GM23248 (cell line): ENCODE measurements around the gene PRUNE1. TPM values are rescaled to one million over a fixed set of nuclear protein-coding genes. Genes with fewer than 3 reads are reported as not detected.

ENCODE experiments used
- DNase-seq: peaks from one replicate; pipeline ENCODE4 v3.0.0-alpha.2; 2015
- H2AFZ ChIP-seq: fragments of 200-600 bp; sonication (generic); 2 replicates; pipeline ENCODE4 v1.6.1; 2016; ENCODE audit warnings: antibody characterized with exemption
- H3F3A ChIP-seq: fragments of 200-600 bp; sonication (generic); 2 replicates; pipeline ENCODE4 v1.6.1; 2016; ENCODE audit warnings: mild to moderate bottlenecking, antibody characterized with exemption, mixed run types; ENCODE audit not compliant: insufficient read depth
- H3K27ac ChIP-seq: fragments of 200-600 bp; sonication (generic); 2 replicates; pipeline ENCODE4 v1.5.1; 2016; ENCODE audit warnings: mild to moderate bottlenecking
- H3K27me3 ChIP-seq: fragments of 200-600 bp; sonication (generic); replicated peaks from 2 replicates; pipeline ENCODE4 v1.6.1; 2016; ENCODE audit warnings: mild to moderate bottlenecking; ENCODE audit not compliant: insufficient read depth
- H3K36me3 ChIP-seq: fragments of 200-600 bp; sonication (generic); 2 replicates; pipeline ENCODE4 v1.6.1; 2016; ENCODE audit warnings: low read depth, mild to moderate bottlenecking
- H3K4me1 ChIP-seq: fragments of 200-600 bp; sonication (generic); 2 replicates; pipeline ENCODE4 v1.6.1; 2016; ENCODE audit warnings: mild to moderate bottlenecking; ENCODE audit not compliant: insufficient read depth
- H3K4me2 ChIP-seq: fragments of 200-600 bp; sonication (generic); one replicate; pipeline ENCODE4 v1.6.1; 2016; ENCODE audit warnings: mild to moderate bottlenecking; ENCODE audit not compliant: unreplicated experiment
- H3K4me3 ChIP-seq: fragments of 200-600 bp; sonication (generic); 2 replicates; pipeline ENCODE4 v1.5.1; 2016; ENCODE audit warnings: mild to moderate bottlenecking
- H3K79me2 ChIP-seq: fragments of 200-600 bp; sonication (generic); 2 replicates; pipeline ENCODE4 v1.6.1; 2016; ENCODE audit warnings: mild to moderate bottlenecking; ENCODE audit not compliant: insufficient read depth
- H3K9ac ChIP-seq: fragments of 200-600 bp; sonication (generic); 2 replicates; pipeline ENCODE4 v1.6.1; 2016; ENCODE audit warnings: mild to moderate bottlenecking
- H3K9me2 ChIP-seq: fragments of 200-600 bp; sonication (generic); 2 replicates; pipeline ENCODE4 v1.6.1; 2016; ENCODE audit warnings: mixed run types, mild to moderate bottlenecking, moderate library complexity; ENCODE audit not compliant: insufficient read depth
- H3K9me3 ChIP-seq: fragments of 200-600 bp; sonication (generic); one replicate; pipeline ENCODE4 v1.6.1; 2017; ENCODE audit warnings: low read depth
- H4K20me1 ChIP-seq: fragments of 200-600 bp; sonication (generic); 2 replicates; pipeline ENCODE4 v1.6.0; 2016; ENCODE audit not compliant: insufficient read depth
- EZH2 ChIP-seq: fragments of 200-600 bp; sonication (generic); IDR thresholded peaks from 2 replicates; pipeline ENCODE4 v1.6.1; 2018; ENCODE audit warnings: antibody characterized with exemption, mild to moderate bottlenecking; ENCODE audit not compliant: insufficient read depth, poor library complexity, severe bottlenecking
- EZH2phosphoT487 ChIP-seq: fragments of 200-600 bp; sonication (generic); IDR thresholded peaks from 2 replicates; pipeline ENCODE4 v1.6.1; 2018; ENCODE audit warnings: antibody characterized with exemption, moderate library complexity, mild to moderate bottlenecking, low read depth; ENCODE audit not compliant: insufficient read depth
- WGBS, 2 experiments: methylation state at CpG; one replicate each; pipeline ENCODE4 v1.1.6; 2015 to 2017; ENCODE audit warnings: low lambda C conversion rate in 2 of 2, low coverage in 1 of 2; ENCODE audit errors: missing lambda C conversion rate in 2 of 2; 5-methylcytosine and 5-hydroxymethylcytosine counted together
- in situ Hi-C: fragments of 300-500 bp; cut with MboI; formaldehyde crosslinking; loops from 2 replicates; pipeline ENCODE4 v1.15.0; 2020
- polyA plus RNA-seq: library from polyadenylated mRNA; unstranded; fragments of >200 nt; fragmentation: Nextera tagmentation; extraction: Ambion mirVana; gene quantifications from 2 replicates; pipeline ENCODE4 v1.2.1, GENCODE V29; 2016
- small RNA-seq: library from RNA; depleted of rRNA; stranded (forward); fragments of <200 nt; gene quantifications from one replicate; pipeline ENCODE3, GENCODE V24; 2014; ENCODE audit warnings: low read depth, low replicate concordance
- total RNA-seq: library from RNA; depleted of rRNA; stranded (reverse); fragments of >200 nt; shearing (Covaris generic); gene quantifications from 2 replicates; pipeline ENCODE4 v1.2.3, GENCODE V29; 2014; rRNA removed

PRUNE1 gene
- total and polyA plus RNA-seq, 2 experiments from 2014 or later, result 9.0 to 10.5 TPM

GRCh38 chr1:151069103-151069486 lies 60.8 kb downstream of the PRUNE1 start:
- TF ChIP-seq EZH2 (no peak), EZH2phosphoT487 (no peak)
- in situ Hi-C loops, result no loop called here
- 96 to 97% methylated on average over 5 of the region's 5 CpGs for WGBS, 2 experiments
- no peak overlapping the region; the same call in 1 of the 2 replicates for H3K27ac ChIP-seq
- H3K4me1 ChIP-seq, result peaks cover 3% of the 10 kb centered on the region; the same call in 1 of the 2 replicates
- H3K4me3 ChIP-seq, result no peak overlapping the region
- no peaks in the 10 kb centered on the region for H3K9me2 ChIP-seq
- H3K9ac ChIP-seq, result no peak overlapping the region
- no peaks in the 10 kb centered on the region for H3K27me3 ChIP-seq
- peaks cover 15% of the 10 kb centered on the region; the same call in 1 of the 2 replicates for H3F3A ChIP-seq
- no peak for DNase-seq
- H3K79me2 ChIP-seq, result peaks cover 69% of the 10 kb centered on the region
- no peaks in the 10 kb centered on the region for H3K36me3 ChIP-seq
- no peaks in the 10 kb centered on the region for H4K20me1 ChIP-seq
- H3K4me2 ChIP-seq, result no peak overlapping the region
- H3K9me3 ChIP-seq, result no peaks in the 10 kb centered on the region
- H2AFZ ChIP-seq, result no peak overlapping the region

- Histone ChIP-seq H3K9ac (peak within 1 kb of the TSS; percentile 98), H3K9me3 (no peaks in the 10 kb centered on the region), H2AFZ (peak within 1 kb of the TSS; percentile 89), H3F3A (peaks cover 13% of the 10 kb centered on the region; the same call in 1 of the 2 replicates), H3K27me3 (no peaks in the 10 kb centered on the region), H3K4me2 (peak within 1 kb of the TSS; percentile 93), H3K4me1 (peaks cover 3% of the 10 kb centered on the region; the same call in 1 of the 2 replicates), H3K79me2 (peaks cover 54% of the 10 kb centered on the region), H3K4me3 (peak within 1 kb of the TSS; percentile 96), H3K9me2 (no peaks in the 10 kb centered on the region), H4K20me1 (no peaks in the 10 kb centered on the region), H3K36me3 (no peaks in the 10 kb centered on the region), H3K27ac (peak within 1 kb of the TSS; percentile 99)
- WGBS, 2 experiments, result 0 to 1% methylated on average over 33 to 50 of the region's 50 CpGs
- peak; percentile 98 for DNase-seq
- no peak for TF ChIP-seq EZH2phosphoT487
- TF ChIP-seq EZH2, result no peak
- in situ Hi-C loops, result no loop called here
Measured at GRCh38 chr1:151070474-151071276, 62.4 kb downstream of the PRUNE1 start, which contains the start of gene GABPB2. GABPB2 (plus strand) TSS chr1:151070761; CDS start chr1:151088190, 17,429 bp downstream.

GRCh38 chr1:151072224-151072623 lies 64.0 kb downstream of the PRUNE1 start:
- 85 to 90% methylated on average over 13 of the region's 13 CpGs for WGBS, 2 experiments
- in situ Hi-C loops, result no loop called here

More at GRCh38 chr1:151072224-151072623, 64.0 kb downstream of the PRUNE1 start:
- TF ChIP-seq EZH2phosphoT487 (no peak), EZH2 (no peak)
- no peak overlapping the region for H3K27ac ChIP-seq
- no peaks in the 10 kb centered on the region for H3K36me3 ChIP-seq
- no peaks in the 10 kb centered on the region for H3K9me3 ChIP-seq
- peaks cover 42% of the 10 kb centered on the region for H3K79me2 ChIP-seq
- H3K4me1 ChIP-seq, result peaks cover 3% of the 10 kb centered on the region; the same call in 1 of the 2 replicates
- no peak overlapping the region for H3K4me2 ChIP-seq
- H3K27me3 ChIP-seq, result no peaks in the 10 kb centered on the region
- H3K4me3 ChIP-seq, result no peak overlapping the region
- no peaks in the 10 kb centered on the region for H4K20me1 ChIP-seq
- no peaks in the 10 kb centered on the region for H3K9me2 ChIP-seq
- H3F3A ChIP-seq, result peaks cover 13% of the 10 kb centered on the region; the same call in 1 of the 2 replicates
- peak overlapping the region; percentile 89; the same call in 1 of the 2 replicates for H2AFZ ChIP-seq
- no peak for DNase-seq
- no peak overlapping the region for H3K9ac ChIP-seq

Small RNA genes lying within 50 kb of the gene (small RNA-seq; reads per million reads assigned to genes)
- gene RNU6-884P, result not detected

Other genes starting within 250 kb of the PRUNE1 start
- gene CTSS, start 242.7 kb upstream of the PRUNE1 start, total RNA-seq, result 0.38 and 2.5 TPM in 2 replicates
- gene CTSS, start 242.7 kb upstream of the PRUNE1 start, polyA plus RNA-seq, result 0.23 and 1.0 TPM in 2 replicates
- 90.9 and 101 TPM in 2 replicates for gene CTSK, start 200.2 kb upstream of the PRUNE1 start, total RNA-seq
- gene CTSK, start 200.2 kb upstream of the PRUNE1 start, polyA plus RNA-seq, result 81.4 and 92.1 TPM in 2 replicates
- gene ARNT, start 131.8 kb upstream of the PRUNE1 start, total RNA-seq, result 31.0 and 34.7 TPM in 2 replicates
- 30.9 and 32.8 TPM in 2 replicates for gene ARNT, start 131.8 kb upstream of the PRUNE1 start, polyA plus RNA-seq
- not detected in 2 replicates for gene CTXND2, start 121.3 kb upstream of the PRUNE1 start, total RNA-seq
- gene CTXND2, start 121.3 kb upstream of the PRUNE1 start, polyA plus RNA-seq, result not detected in 2 replicates
- gene SETDB1, start 82.1 kb upstream of the PRUNE1 start, total RNA-seq, result 21.4 and 30.2 TPM in 2 replicates
- gene SETDB1, start 82.1 kb upstream of the PRUNE1 start, polyA plus RNA-seq, result 9.7 and 10.2 TPM in 2 replicates
- 124 and 148 TPM in 2 replicates for gene CERS2, start 33.6 kb upstream of the PRUNE1 start, total RNA-seq
- gene CERS2, start 33.6 kb upstream of the PRUNE1 start, polyA plus RNA-seq, result 201 and 202 TPM in 2 replicates
- gene ANXA9, start 26.2 kb upstream of the PRUNE1 start, total RNA-seq, result not detected in 2 replicates
- 0.16 and 0.26 TPM in 2 replicates for gene ANXA9, start 26.2 kb upstream of the PRUNE1 start, polyA plus RNA-seq
- gene MINDY1, start 1.5 kb upstream of the PRUNE1 start, total RNA-seq, result 7.7 and 9.1 TPM in 2 replicates
- 4.6 and 6.1 TPM in 2 replicates for gene MINDY1, start 1.5 kb upstream of the PRUNE1 start, polyA plus RNA-seq
- gene BNIPL, start 28.1 kb downstream of the PRUNE1 start, total RNA-seq, result not detected in 2 replicates
- gene BNIPL, start 28.1 kb downstream of the PRUNE1 start, polyA plus RNA-seq, result 0.09 TPM in 1 of 2 replicates, not detected in the other
- gene C1orf56, start 39.3 kb downstream of the PRUNE1 start, total RNA-seq, result 1.0 and 2.8 TPM in 2 replicates
- 15.8 and 17.7 TPM in 2 replicates for gene C1orf56, start 39.3 kb downstream of the PRUNE1 start, polyA plus RNA-seq
- gene CDC42SE1, start 51.2 kb downstream of the PRUNE1 start, total RNA-seq, result 52.2 and 63.2 TPM in 2 replicates
- 17.3 and 18.2 TPM in 2 replicates for gene CDC42SE1, start 51.2 kb downstream of the PRUNE1 start, polyA plus RNA-seq
- 1.9 and 3.7 TPM in 2 replicates for gene MLLT11, start 51.9 kb downstream of the PRUNE1 start, total RNA-seq
- 7.3 and 7.7 TPM in 2 replicates for gene MLLT11, start 51.9 kb downstream of the PRUNE1 start, polyA plus RNA-seq
- gene GABPB2, start 62.3 kb downstream of the PRUNE1 start, total RNA-seq, result 14.7 and 14.9 TPM in 2 replicates
- 7.4 and 8.4 TPM in 2 replicates for gene GABPB2, start 62.3 kb downstream of the PRUNE1 start, polyA plus RNA-seq
- gene SEMA6C, start 138.2 kb downstream of the PRUNE1 start, total RNA-seq, result 1.4 and 3.8 TPM in 2 replicates
- gene SEMA6C, start 138.2 kb downstream of the PRUNE1 start, polyA plus RNA-seq, result 0.58 and 1.1 TPM in 2 replicates
- not detected in 2 replicates for gene TNFAIP8L2, start 148.2 kb downstream of the PRUNE1 start, total RNA-seq
- gene TNFAIP8L2, start 148.2 kb downstream of the PRUNE1 start, polyA plus RNA-seq, result not detected in 2 replicates
- 7.1 and 11.5 TPM in 2 replicates for gene LYSMD1, start 157.5 kb downstream of the PRUNE1 start, total RNA-seq
- gene LYSMD1, start 157.5 kb downstream of the PRUNE1 start, polyA plus RNA-seq, result 3.4 and 4.4 TPM in 2 replicates
- 27.7 and 35.2 TPM in 2 replicates for gene SCNM1, start 157.7 kb downstream of the PRUNE1 start, total RNA-seq
- gene SCNM1, start 157.7 kb downstream of the PRUNE1 start, polyA plus RNA-seq, result 73.3 and 77.4 TPM in 2 replicates
- gene TMOD4, start 167.5 kb downstream of the PRUNE1 start, total RNA-seq, result not detected in 2 replicates
- gene TMOD4, start 167.5 kb downstream of the PRUNE1 start, polyA plus RNA-seq, result 0.24 TPM in 1 of 2 replicates, not detected in the other
- gene VPS72, start 181.7 kb downstream of the PRUNE1 start, total RNA-seq, result 41.9 and 45.0 TPM in 2 replicates
- 45.0 and 46.5 TPM in 2 replicates for gene VPS72, start 181.7 kb downstream of the PRUNE1 start, polyA plus RNA-seq
- 53.5 and 62.8 TPM in 2 replicates for gene PIP5K1A, start 190.1 kb downstream of the PRUNE1 start, total RNA-seq
- 33.9 and 35.1 TPM in 2 replicates for gene PIP5K1A, start 190.1 kb downstream of the PRUNE1 start, polyA plus RNA-seq
- gene PSMD4, start 246.3 kb downstream of the PRUNE1 start, total RNA-seq, result 130 and 164 TPM in 2 replicates
- gene PSMD4, start 246.3 kb downstream of the PRUNE1 start, polyA plus RNA-seq, result 166 and 175 TPM in 2 replicates